Measurements from ENCODE around the gene ISL1. TPM values are rescaled to one million over a fixed set of nuclear protein-coding genes. Genes with fewer than 3 reads are reported as not detected.

ISL1 gene
- total RNA-seq, 4 donors from 2014 or later: not detected

DNA sequence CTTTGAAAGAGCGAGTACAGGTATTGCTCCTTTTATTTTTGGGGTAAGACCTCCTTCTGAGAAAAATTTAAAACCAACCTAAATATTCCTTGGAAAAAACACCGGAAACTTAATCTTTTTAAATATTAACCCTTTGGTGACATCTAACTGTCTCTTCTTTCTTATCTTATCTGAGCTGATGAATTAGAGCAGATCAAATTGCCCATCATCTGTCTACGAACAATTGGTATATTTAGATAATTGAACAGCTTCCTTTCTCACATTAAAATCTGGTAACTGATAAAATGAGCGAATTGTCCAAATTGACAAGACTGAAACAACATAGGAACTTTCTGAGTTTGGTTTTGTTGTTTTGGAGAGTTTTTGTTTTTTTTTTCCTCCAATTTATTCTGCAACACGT lies 2.0 kb downstream of the ISL1 start:
- peaks cover 90 to 98% (median 92%) of the 10 kb centered on the region in 3 donors for H3K27me3 ChIP-seq
- in situ Hi-C loops (cut with MboI; ENCODE audit: low sequenced_read_pairs in 4 of 4) (no loop called here), intact Hi-C loops (cut with DNase I; ENCODE audit: low total_unique reads) (no loop called here)
- no peak overlapping the region for H3K4me3 ChIP-seq
- DNase-seq (no peak), ATAC-seq (no peak)
- peaks cover 4 to 5% of the 10 kb centered on the region in 2 donors for H3K4me1 ChIP-seq
- H3K27ac ChIP-seq: no peak overlapping the region
- no peaks in the 10 kb centered on the region for H3K9me3 ChIP-seq
- no peaks in the 10 kb centered on the region for H3K36me3 ChIP-seq
- TF ChIP-seq, protein P1, sequence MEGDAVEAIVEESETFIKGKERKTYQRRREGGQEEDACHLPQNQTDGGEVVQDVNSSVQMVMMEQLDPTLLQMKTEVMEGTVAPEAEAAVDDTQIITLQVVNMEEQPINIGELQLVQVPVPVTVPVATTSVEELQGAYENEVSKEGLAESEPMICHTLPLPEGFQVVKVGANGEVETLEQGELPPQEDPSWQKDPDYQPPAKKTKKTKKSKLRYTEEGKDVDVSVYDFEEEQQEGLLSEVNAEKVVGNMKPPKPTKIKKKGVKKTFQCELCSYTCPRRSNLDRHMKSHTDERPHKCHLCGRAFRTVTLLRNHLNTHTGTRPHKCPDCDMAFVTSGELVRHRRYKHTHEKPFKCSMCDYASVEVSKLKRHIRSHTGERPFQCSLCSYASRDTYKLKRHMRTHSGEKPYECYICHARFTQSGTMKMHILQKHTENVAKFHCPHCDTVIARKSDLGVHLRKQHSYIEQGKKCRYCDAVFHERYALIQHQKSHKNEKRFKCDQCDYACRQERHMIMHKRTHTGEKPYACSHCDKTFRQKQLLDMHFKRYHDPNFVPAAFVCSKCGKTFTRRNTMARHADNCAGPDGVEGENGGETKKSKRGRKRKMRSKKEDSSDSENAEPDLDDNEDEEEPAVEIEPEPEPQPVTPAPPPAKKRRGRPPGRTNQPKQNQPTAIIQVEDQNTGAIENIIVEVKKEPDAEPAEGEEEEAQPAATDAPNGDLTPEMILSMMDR (IDR thresholded peaks at IDR 0.05 in 4 of 5, conservative IDR thresholded peaks at IDR 0.05 in 1 of 5): no peak
- no peak for TF ChIP-seq POLR2A (IDR thresholded peaks at IDR 0.05)

DNA sequence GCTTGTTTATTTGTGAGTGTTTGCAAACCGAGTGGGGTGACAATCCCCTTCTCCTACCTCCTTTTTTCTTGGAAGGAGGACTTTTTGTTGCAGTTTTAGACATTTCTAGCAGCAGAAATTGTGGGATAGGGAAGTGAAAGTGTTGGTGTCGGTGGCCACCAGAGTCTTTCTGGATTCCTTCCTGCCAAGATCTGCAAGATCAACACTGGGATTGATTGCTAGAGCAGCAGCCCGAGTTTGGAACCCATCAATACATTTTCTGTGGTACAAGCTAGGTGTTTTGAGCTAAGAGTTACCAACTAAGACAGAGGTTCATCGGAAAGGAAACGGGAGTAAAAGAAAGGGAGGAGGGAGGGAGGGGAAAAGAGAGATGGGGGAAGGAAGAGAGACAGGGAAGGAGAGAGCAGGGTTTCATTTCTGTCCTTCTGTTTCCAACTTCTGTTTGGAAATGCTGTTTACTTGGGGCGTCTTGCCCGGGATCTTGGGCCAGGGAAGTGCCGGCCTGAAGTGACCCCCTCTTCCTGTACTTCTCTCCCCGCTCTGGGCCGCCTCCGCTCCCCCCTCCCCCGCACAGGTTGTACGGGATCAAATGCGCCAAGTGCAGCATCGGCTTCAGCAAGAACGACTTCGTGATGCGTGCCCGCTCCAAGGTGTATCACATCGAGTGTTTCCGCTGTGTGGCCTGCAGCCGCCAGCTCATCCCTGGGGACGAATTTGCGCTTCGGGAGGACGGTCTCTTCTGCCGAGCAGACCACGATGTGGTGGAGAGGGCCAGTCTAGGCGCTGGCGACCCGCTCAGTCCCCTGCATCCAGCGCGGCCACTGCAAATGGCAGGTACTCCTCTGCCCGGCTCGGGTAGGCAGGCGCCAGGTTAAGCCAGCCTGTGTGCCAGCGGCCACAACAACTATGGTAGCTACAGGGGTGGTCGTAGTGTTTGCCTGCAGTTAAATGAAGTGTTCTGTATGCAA lies 4.0 kb downstream of the ISL1 start:
- H3K4me1 ChIP-seq: peaks cover 4 to 5% of the 10 kb centered on the region in 2 donors
- DNase-seq: no peak
- peak overlapping the region in 1 of 4 donors; percentile 17 for H3K4me3 ChIP-seq
- intact Hi-C loops (cut with DNase I; ENCODE audit: low total_unique reads) (no loop called here), in situ Hi-C loops (cut with MboI; ENCODE audit: low sequenced_read_pairs in 4 of 4) (no loop called here)
- no peaks in the 10 kb centered on the region for H3K36me3 ChIP-seq
- TF ChIP-seq, protein P1 (IDR thresholded peaks at IDR 0.05 in 4 of 5, conservative IDR thresholded peaks at IDR 0.05 in 1 of 5): no peak
- no peak for TF ChIP-seq POLR2A (IDR thresholded peaks at IDR 0.05)
- peaks cover 84 to 87% (median 87%) of the 10 kb centered on the region in 3 donors for H3K27me3 ChIP-seq
- no peak overlapping the region for H3K27ac ChIP-seq
- ATAC-seq: no peak
- H3K9me3 ChIP-seq: no peaks in the 10 kb centered on the region

DNA sequence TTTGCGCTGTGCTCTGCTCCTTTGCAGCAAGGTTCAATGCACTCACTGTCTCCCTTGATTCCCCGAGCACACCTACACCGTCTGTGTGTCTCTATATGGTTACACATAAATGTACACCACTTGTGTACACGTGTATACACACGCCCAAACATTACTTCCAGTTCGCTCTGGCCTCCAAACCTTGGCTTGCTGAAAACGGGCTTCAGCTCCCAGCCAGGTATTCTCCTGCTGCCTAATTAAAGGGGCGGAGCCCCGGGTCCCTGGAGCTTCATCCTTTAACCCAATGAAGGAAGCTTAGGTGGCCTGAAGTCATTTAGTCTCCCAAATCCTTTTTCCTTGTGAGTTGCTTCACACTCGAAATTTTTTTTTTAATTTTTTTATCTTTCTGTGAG lies 4.6 kb downstream of the ISL1 start:
- no peaks in the 10 kb centered on the region for H3K9me3 ChIP-seq
- H3K27me3 ChIP-seq: peaks cover 78 to 86% (median 80%) of the 10 kb centered on the region in 3 donors
- intact Hi-C loops (cut with DNase I; ENCODE audit: low total_unique reads): no loop called here
- in situ Hi-C loops (cut with MboI; ENCODE audit: low sequenced_read_pairs in 4 of 4): no loop called here
- no peaks in the 10 kb centered on the region for H3K36me3 ChIP-seq
- no peak overlapping the region for H3K4me3 ChIP-seq
- ATAC-seq (no peak), DNase-seq (no peak)
- TF ChIP-seq, protein P1 (IDR thresholded peaks at IDR 0.05 in 4 of 5, conservative IDR thresholded peaks at IDR 0.05 in 1 of 5): no peak
- no peak for TF ChIP-seq POLR2A (IDR thresholded peaks at IDR 0.05)
- H3K27ac ChIP-seq: no peak overlapping the region
- H3K4me1 ChIP-seq: peaks cover under 1 to 2% of the 10 kb centered on the region in 2 donors

DNA sequence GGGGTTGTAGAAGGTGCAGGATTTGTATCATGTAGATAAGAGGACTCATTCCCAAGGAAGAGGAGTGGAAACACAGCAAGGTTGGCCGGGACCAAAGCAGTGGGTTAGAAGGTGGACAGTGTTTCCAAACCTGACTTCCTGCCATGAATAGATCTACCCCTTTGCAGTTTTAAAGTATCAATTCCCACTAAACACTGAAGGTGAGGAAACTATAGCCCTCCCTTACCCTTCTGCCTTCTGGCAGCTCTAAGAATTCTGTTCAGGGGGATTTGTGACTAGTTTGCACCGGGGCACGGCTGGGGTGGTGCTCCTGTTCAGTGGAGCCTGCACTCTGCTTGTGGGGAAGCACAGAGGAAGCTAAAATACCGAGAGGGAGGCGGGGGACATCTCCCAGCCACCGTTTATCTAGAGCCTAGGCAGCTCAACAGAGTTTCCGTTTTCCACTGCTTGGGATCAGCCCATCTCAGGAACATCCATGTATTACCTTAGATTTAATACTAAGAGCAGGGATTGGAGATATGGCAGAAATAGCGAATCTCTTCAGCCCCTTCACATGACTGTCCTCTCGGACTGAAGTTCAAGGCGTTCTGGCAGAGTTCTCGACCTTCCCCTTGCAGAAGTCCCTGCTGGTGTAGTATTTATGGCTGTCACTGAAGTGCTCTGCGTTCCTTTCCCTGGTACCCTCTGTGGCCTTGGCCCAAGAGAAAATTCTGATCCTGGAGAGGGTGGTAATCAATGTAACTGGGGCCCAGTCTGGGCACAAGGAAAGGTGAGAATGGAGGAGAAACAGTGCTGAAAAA lies 5.4 kb downstream of the ISL1 start:
- TF ChIP-seq POLR2A (IDR thresholded peaks at IDR 0.05): no peak
- TF ChIP-seq, protein P1 (IDR thresholded peaks at IDR 0.05 in 4 of 5, conservative IDR thresholded peaks at IDR 0.05 in 1 of 5): no peak
- H3K27ac ChIP-seq: no peak overlapping the region
- no peaks in the 10 kb centered on the region for H3K36me3 ChIP-seq
- intact Hi-C loops (cut with DNase I; ENCODE audit: low total_unique reads) (no loop called here), in situ Hi-C loops (cut with MboI; ENCODE audit: low sequenced_read_pairs in 4 of 4) (no loop called here)
- DNase-seq (no peak), ATAC-seq (no peak)
- H3K9me3 ChIP-seq: no peaks in the 10 kb centered on the region
- no peaks in the 10 kb centered on the region for H3K4me1 ChIP-seq
- no peak overlapping the region for H3K4me3 ChIP-seq
- peaks cover 73 to 86% (median 77%) of the 10 kb centered on the region in 3 donors for H3K27me3 ChIP-seq

Measured in gastrocnemius medialis (tissue), 4 donors.